K562 (cell line): ENCODE measurements around the gene ABCG1. TPM values are rescaled to one million over a fixed set of nuclear protein-coding genes. Genes with fewer than 3 reads are reported as not detected.

ENCODE experiments used
- ATAC-seq: fragments of 200-7000 bp; cut with Tn5 transposase; 3 replicates; pipeline ENCODE4 v1.9.1; 2020; ENCODE audit warnings: moderate library complexity
- BruUV-seq: library from RNA; stranded (reverse); fragments of 400-500 nt; replicated peaks from 2 replicates; lab custom pipeline; 2021; lab: Mats Ljungman, UMichigan
- CTCF ChIA-PET: fragments of 300-600 bp; formaldehyde crosslinking; extraction: SDS; loops from one replicate; lab custom pipeline; 2021; ENCODE audit warnings: low intra/inter-chr PET ratio; lab: Yijun Ruan, JAX
- POLR2A ChIA-PET: fragments of 300-600, 350-650 bp; sonication (Branson Sonifier 250); formaldehyde crosslinking; extraction: SDS; loops from one replicate; lab custom pipeline; 2021; ENCODE audit warnings: antibody characterized with exemption, inconsistent platforms; lab: Yijun Ruan, JAX
- DNase-seq, 4 experiments: peaks; one replicate each; pipeline versions ENCODE4 v3.0.0 to v3.0.0-alpha.2; 2011 to 2018; ENCODE audit warnings: low spot score in 3 of 4, mixed read lengths in 3 of 4; ENCODE audit errors: extremely low read depth in 1 of 4
- FAIRE-seq: peaks from 2 replicates; lab custom pipeline; 2011; peaks lifted over from hg19 to GRCh38; lab: Jason Lieb, UNC
- H2AFZ ChIP-seq: 2 replicates; pipeline ENCODE4 v1.6.0; 2011; ENCODE audit warnings: low read depth, low read length, control low read depth, inconsistent platforms
- H3K27ac ChIP-seq: fragments of 200-600 bp; 3 replicates; pipeline ENCODE4 v1.8.0; 2011; ENCODE audit warnings: low read depth, mild to moderate bottlenecking, control low read depth, inconsistent platforms, low read length, moderate library complexity, mixed read lengths; ENCODE audit errors: extremely low read depth
- H3K27me3 ChIP-seq, 2 experiments: fragments of 300-600 bp in 1 of 2; 2 replicates in 1 of 2; 3 replicates in 1 of 2; pipeline versions ENCODE4 v1.6.0 to v1.8.0; 2011; ENCODE audit warnings: inconsistent platforms in 2 of 2, low read length in 2 of 2, mild to moderate bottlenecking in 1 of 2, mixed read lengths in 1 of 2, moderate library complexity in 1 of 2; ENCODE audit not compliant: control insufficient read depth in 2 of 2, insufficient read depth in 2 of 2
- H3K36me3 ChIP-seq: fragments of 300-600 bp; 3 replicates; pipeline ENCODE4 v1.8.0; 2011; ENCODE audit warnings: mild to moderate bottlenecking, low read length, inconsistent platforms; ENCODE audit not compliant: control insufficient read depth, insufficient read depth
- H3K4me1 ChIP-seq, 2 experiments: fragments of 200-600 bp in 1 of 2; replicated peaks in 1 of 2; 2 replicates in 1 of 2; 3 replicates in 1 of 2; pipeline versions ENCODE4 v1.5.1 to v1.8.0; 2011; ENCODE audit warnings: inconsistent platforms in 2 of 2, low read length in 2 of 2, mild to moderate bottlenecking in 1 of 2, mixed read lengths in 1 of 2, moderate library complexity in 1 of 2; ENCODE audit not compliant: control insufficient read depth in 2 of 2, insufficient read depth in 2 of 2
- H3K4me2 ChIP-seq: 2 replicates; pipeline ENCODE4 v1.6.1; 2011; ENCODE audit warnings: low read length, control low read depth, inconsistent platforms, mixed read lengths; ENCODE audit not compliant: insufficient read depth
- H3K4me3 ChIP-seq: fragments of 200-600 bp; sonication (generic), shearing (Covaris generic); 2 replicates; pipeline ENCODE4 v1.5.1; 2016; ENCODE audit warnings: control low read depth, inconsistent platforms
- H3K79me2 ChIP-seq: fragments of 200-600 bp; 3 replicates; pipeline ENCODE4 v1.8.0; 2011; ENCODE audit warnings: low read length, inconsistent platforms; ENCODE audit not compliant: control insufficient read depth, insufficient read depth
- H3K9ac ChIP-seq, 2 experiments: 2 replicates each; pipeline versions ENCODE4 v1.6.0 to v1.6.1; 2011; ENCODE audit warnings: low read depth in 2 of 2, low read length in 2 of 2, control low read depth in 1 of 2, inconsistent platforms in 1 of 2, mild to moderate bottlenecking in 1 of 2, mixed read lengths in 1 of 2; ENCODE audit not compliant: insufficient read depth in 1 of 2
- H3K9me1 ChIP-seq: one replicate; pipeline ENCODE4 v1.6.0; 2011; ENCODE audit warnings: inconsistent platforms, mild to moderate bottlenecking, low read length, moderate library complexity; ENCODE audit not compliant: control insufficient read depth, insufficient read depth
- H3K9me3 ChIP-seq: replicated peaks from 2 replicates; pipeline ENCODE4 v1.5.1; 2011; ENCODE audit warnings: low read depth, low read length, inconsistent platforms; ENCODE audit not compliant: control insufficient read depth, insufficient read depth
- H4K20me1 ChIP-seq: replicated peaks from 2 replicates; pipeline ENCODE4 v1.6.1; 2011; ENCODE audit warnings: low read length, inconsistent platforms, mixed read lengths; ENCODE audit not compliant: control insufficient read depth, insufficient read depth
- NFE2L1 ChIP-seq: fragments of 450-650 bp; IDR thresholded peaks from 2 replicates; pipeline ENCODE4 v1.6.1; 2016; ENCODE audit warnings: missing genetic modification characterization, low read depth, mild to moderate bottlenecking, missing compliant biosample characterization, moderate library complexity, borderline replicate concordance
- NR2C2 ChIP-seq, 2 experiments: fragments of 200-800 bp in 1 of 2; sonication (Bioruptor generic) in 1 of 2; sonication (generic) in 1 of 2; formaldehyde crosslinking in 1 of 2; IDR thresholded peaks; 2 replicates each; pipeline versions ENCODE4 v1.6.1 to v1.8.0; 2016 to 2022; ENCODE audit warnings: mild to moderate bottlenecking in 1 of 2, missing compliant biosample characterization in 1 of 2, missing genetic modification characterization in 1 of 2, missing genetic modification reagents in 1 of 2
- U2AF1 ChIP-seq: fragments of 200-400 bp; formaldehyde crosslinking; optimal IDR thresholded peaks from 2 replicates; pipeline ENCODE3; 2017; ENCODE audit warnings: mild to moderate bottlenecking, low read depth, low read length, moderate library complexity
- ZNF584 ChIP-seq: fragments of 200-800 bp; sonication (Bioruptor generic); IDR thresholded peaks from 2 replicates; pipeline ENCODE4 v1.6.1; 2016; ENCODE audit warnings: low read depth, mild to moderate bottlenecking, missing genetic modification characterization, missing compliant biosample characterization
- WGBS: fragments of 100-300 bp; shearing (Covaris generic); methylation state at CpG from one replicate; pipeline ENCODE4 v1.1.6; 2016; ENCODE audit warnings: low coverage, mixed read lengths; ENCODE audit not compliant: insufficient coverage; ENCODE audit errors: missing lambda C conversion rate; 5-methylcytosine and 5-hydroxymethylcytosine counted together
- in situ Hi-C: fragments of 300-500 bp; cut with MboI; formaldehyde crosslinking; loops from 4 replicates; pipeline ENCODE4 v1.15.0; 2018; ENCODE audit warnings: inconsistent platforms, mixed read lengths
- intact Hi-C: fragments of 100-400 bp; cut with micrococcal nuclease; formaldehyde crosslinking; loops from 2 replicates; pipeline ENCODE4 v1.14.2; 2022
- polyA plus RNA-seq, 8 experiments: library from polyadenylated mRNA; depleted of rRNA in 4 of 8; stranded (reverse) in 5 of 8; unstranded in 3 of 8; fragments of >200 nt; fragmentation: Nextera tagmentation in 2 of 8; fragmentation: Illumina TruSeq in 1 of 8; extraction: Ambion mirVana in 2 of 8; extraction: Trizol in 1 of 8; gene quantifications; 2 replicates each; pipeline versions ENCODE4 v1.2.1 to v1.2.3, GENCODE V29; 2011 to 2014; ENCODE audit warnings: inconsistent platforms in 1 of 8, missing spikeins in 1 of 8
- total RNA-seq, 7 experiments: library from RNA; depleted of rRNA in 6 of 7; stranded (reverse); fragments of >200 nt in 6 of 7; fragmentation: Illumina TruSeq in 2 of 7; extraction: Trizol in 2 of 7; gene quantifications; 2 replicates each; pipeline versions ENCODE4 v1.2.1 to v1.2.3, GENCODE V29; 2011 to 2021; ENCODE audit warnings: low replicate concordance in 1 of 7
- TF ChIP-seq, protein P1 (sequence below), 2 experiments: fragments of 450-650 bp in 1 of 2; sonication (generic) in 1 of 2; formaldehyde crosslinking in 1 of 2; IDR thresholded peaks in 1 of 2; conservative IDR thresholded peaks in 1 of 2; 2 replicates each; pipeline versions ENCODE4 v1.6.1 to v1.8.1; 2016 to 2023; ENCODE audit warnings: mild to moderate bottlenecking in 2 of 2, moderate library complexity in 2 of 2, inconsistent platforms in 1 of 2, missing genetic modification reagents in 1 of 2

Gene ABCG1
- total and polyA plus RNA-seq, 9 of the 15 experiments (the other 6 are each of a cell fraction or from before 2014, with no cell fraction given): 0.04 to 0.09 TPM; not detected in 7

DNA sequence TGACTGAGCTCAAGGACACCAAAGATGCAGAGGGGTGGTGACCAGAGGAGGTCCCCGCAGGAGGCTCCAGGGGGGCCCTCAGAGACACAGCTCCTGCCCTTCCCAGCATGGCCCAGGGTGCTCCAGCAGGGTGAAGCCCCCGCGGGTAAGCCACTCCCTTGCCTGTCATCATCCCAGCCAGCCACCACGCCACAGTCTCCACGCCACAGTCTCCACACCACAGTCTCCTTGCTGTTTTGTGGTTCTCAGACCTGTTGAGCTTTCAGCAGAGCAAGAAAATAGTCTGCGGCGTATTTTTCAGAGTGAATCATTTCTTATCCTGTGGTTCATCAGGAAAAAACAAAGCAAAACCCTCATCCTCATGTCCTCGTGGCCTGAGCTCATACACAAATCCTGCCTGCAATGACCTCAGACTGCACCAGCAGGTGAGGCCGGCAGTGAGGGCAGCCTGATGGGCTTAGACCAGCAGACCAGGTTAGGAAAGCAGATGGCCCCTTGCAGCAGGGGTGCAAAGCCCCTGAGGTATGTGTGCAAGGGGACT, 25.7 kb upstream of the ABCG1 start:
- H3K27ac ChIP-seq: no peak overlapping the region
- H3K9ac ChIP-seq: no peak overlapping the region
- H3K9me1 ChIP-seq: no peaks in the 10 kb centered on the region
- no peaks in the 10 kb centered on the region for H3K79me2 ChIP-seq
- H3K27me3 ChIP-seq: peaks cover 25 to 54% of the 10 kb centered on the region in 2 experiments
- WGBS: 0% methylated on average over 9 of the region's 9 CpGs
- TF ChIP-seq NR2C2 (CRISPR knock-in tag; IDR thresholded peaks at IDR 0.05) (no peak), NR2C2 (tag; IDR thresholded peaks at IDR 0.05) (peak; percentile 17; the same call in 1 of the 2 replicates), U2AF1 (no peak), ZNF584 (CRISPR knock-in tag) (0 out of 2 replicates have a peak, but pooled peaks have one; percentile 35), NFE2L1 (tag) (no peak)
- TF ChIP-seq, protein P1, sequence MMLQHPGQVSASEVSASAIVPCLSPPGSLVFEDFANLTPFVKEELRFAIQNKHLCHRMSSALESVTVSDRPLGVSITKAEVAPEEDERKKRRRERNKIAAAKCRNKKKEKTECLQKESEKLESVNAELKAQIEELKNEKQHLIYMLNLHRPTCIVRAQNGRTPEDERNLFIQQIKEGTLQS (IDR thresholded peaks at IDR 0.05): 0 out of 2 replicates have a peak, but pooled peaks have one; percentile 13
- TF ChIP-seq, protein P1 (CRISPR knock-in tag; conservative IDR thresholded peaks at IDR 0.05): no peak
- TF ChIP-seq, all 486 proteins: peak for 3
- ChIA-PET CTCF (no interaction called here), POLR2A (interaction anchor here (0.5 kb wide), 1 partner anchor 82 kb away, joined by 3 read pairs; no protein-coding TSS in a partner anchor)
- no peak overlapping the region for H2AFZ ChIP-seq
- H3K4me3 ChIP-seq: no peak overlapping the region
- H3K9me3 ChIP-seq: no peaks in the 10 kb centered on the region
- ATAC-seq (no peak; the same call in 2 of the 3 replicates), DNase-seq (no peak), FAIRE-seq (no peak)
- H3K4me1 ChIP-seq: no peaks in the 10 kb centered on the region
- no peak overlapping the region for H3K4me2 ChIP-seq
- intact Hi-C loops (no loop called here), in situ Hi-C loops (no loop called here)
- no peaks in the 10 kb centered on the region for H3K36me3 ChIP-seq
- no TSS peak for BruUV-seq
- H4K20me1 ChIP-seq: no peaks in the 10 kb centered on the region
